Measurements from ENCODE around the gene ADPRHL1.

- TF ChIP-seq CTCF (IDR thresholded peaks at IDR 0.05; ENCODE audit: low read depth, low read length, missing input control) = no peak
- no peak for TF ChIP-seq SP1 (IDR thresholded peaks at IDR 0.05)
- TF ChIP-seq ZBTB33 (IDR thresholded peaks at IDR 0.05) = no peak
- no peak for TF ChIP-seq REST (IDR thresholded peaks at IDR 0.05)
- no peak for TF ChIP-seq HNF4G (IDR thresholded peaks at IDR 0.05)
Measured at GRCh38 chr13:113419531-113420193, 33.6 kb downstream of the ADPRHL1 start.
